Measurements from ENCODE around the gene PRH2. TPM values are rescaled to one million over a fixed set of nuclear protein-coding genes. Genes with fewer than 3 reads are reported as not detected.

The PRH2 gene
- polyA plus RNA-seq, 5 donors = 0.49 to 0.75 (median 0.71) TPM

GRCh38 chr12:10960211-10960610 lies 31.2 kb downstream of the PRH2 start:
- DNase-seq = no peak

DNA sequence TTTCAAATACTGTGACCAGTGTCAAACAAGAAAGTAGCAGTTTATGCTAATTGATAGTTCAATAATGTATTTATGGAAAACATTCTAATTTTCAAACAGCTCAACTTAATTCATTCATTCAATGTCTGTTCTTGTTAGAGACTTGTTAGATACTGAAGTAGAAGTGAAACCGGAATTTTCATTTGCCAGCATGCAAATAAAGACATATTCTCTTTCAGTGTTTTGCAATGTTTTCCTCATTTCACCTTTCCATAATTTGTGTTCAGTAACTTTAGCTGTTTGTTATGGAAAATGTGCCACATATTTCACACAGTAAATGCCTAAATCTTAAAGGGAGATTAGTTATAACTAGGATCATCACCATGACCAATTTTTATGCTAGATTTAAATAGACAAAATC lies 36.4 kb downstream of the PRH2 start:
- no peak for DNase-seq

DNA sequence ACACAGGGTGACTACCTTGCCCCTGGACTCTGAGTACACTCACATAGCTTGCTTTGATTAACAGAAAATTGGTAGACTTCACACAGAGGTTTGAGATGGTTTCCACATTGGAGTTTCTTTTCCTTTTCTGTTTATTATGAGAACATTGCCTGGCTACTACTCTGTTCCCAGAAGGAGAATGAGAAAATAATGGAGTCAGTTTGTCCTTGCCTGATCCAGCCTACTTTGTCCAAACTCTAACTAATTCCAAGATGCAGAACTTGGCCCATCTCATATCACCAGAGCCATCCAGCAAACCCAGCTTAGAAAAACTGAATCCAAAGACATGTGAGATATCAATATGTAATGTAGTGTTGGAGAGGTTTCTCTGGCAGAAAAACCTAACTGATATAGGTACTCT lies 37.3 kb downstream of the PRH2 start:
- no peak for DNase-seq

GRCh38 chr12:10967409-10967808 lies 38.4 kb downstream of the PRH2 start:
- DNase-seq = no peak

DNA sequence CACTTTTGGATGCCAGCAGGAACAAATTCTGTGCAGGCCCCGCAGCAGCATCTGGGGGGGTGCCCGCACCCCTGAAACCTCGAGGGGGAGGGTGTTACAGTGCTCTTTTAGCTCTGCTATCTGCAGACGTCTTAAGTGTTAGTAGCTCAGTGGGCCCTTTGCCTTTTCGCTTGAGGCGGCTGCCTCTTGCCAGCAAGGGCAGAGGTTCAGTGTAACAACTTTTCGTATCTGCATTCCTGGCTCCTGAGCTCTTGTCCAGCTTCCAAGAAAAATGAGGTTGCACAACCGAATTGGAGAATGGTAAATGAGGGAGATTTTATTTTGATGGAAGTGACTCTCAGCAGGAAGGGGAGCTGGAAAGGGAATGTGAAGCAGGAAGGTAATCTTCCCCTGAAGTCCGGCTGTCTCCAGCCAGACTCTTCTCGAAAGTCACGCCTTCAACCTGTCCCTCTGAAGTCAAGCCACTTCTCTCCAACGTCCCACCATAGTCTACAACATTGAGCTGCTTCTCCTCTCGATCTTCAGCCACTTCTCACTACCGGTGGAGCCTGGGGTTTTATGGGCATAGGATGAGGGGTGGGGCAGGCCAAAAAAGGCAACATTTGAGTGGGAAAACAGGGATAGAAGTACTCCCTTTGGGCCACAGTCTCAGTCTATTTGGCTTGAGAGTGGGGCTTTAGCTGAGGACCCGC lies 39.9 kb downstream of the PRH2 start:
- DNase-seq = peak; percentile 14 to 25

DNA sequence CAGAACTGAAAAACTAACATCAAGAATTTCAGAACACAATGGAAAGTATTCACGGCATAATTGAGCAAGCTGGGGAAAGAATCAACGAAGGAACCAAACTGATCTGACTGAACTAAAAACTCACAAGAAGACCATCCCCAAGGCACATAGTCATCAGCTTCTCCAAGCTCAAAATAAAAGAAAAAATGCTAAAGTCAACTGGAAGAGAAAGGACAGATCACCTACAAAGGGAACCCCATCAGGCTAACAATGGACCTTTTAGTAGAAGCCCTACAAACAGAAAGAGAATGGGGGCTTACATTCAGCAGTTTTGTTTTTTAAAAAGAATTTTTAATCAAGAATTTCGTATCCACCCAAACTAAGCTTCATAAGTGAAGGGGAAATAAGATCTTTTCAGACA lies 45.9 kb downstream of the PRH2 start:
- no peak for DNase-seq

GRCh38 chr12:10982244-10982643 lies 53.2 kb downstream of the PRH2 start:
- DNase-seq = no peak

Other genes with a start within 250 kb of the PRH2 start
- 100 to 1,000 TPM; 123 to 182 (median 145) TPM for gene YBX3, start 205.9 kb upstream of the PRH2 start, polyA plus RNA-seq (ENCODE audit: insufficient read depth in 1 of 5, insufficient read length in 5 of 5, low replicate concordance in 1 of 5)
- gene TAS2R7, start 126.6 kb upstream of the PRH2 start, polyA plus RNA-seq (ENCODE audit: insufficient read depth in 1 of 5, insufficient read length in 5 of 5, low replicate concordance in 1 of 5) = not detected
- not detected for gene TAS2R8, start 122.0 kb upstream of the PRH2 start, polyA plus RNA-seq (ENCODE audit: insufficient read depth in 1 of 5, insufficient read length in 5 of 5, low replicate concordance in 1 of 5)
- not detected for gene TAS2R9, start 119.1 kb upstream of the PRH2 start, polyA plus RNA-seq (ENCODE audit: insufficient read depth in 1 of 5, insufficient read length in 5 of 5, low replicate concordance in 1 of 5)
- 1 to 10 TPM; 1.1 to 3.5 (median 2.4) TPM for gene TAS2R10, start 102.9 kb upstream of the PRH2 start, polyA plus RNA-seq (ENCODE audit: insufficient read depth in 1 of 5, insufficient read length in 5 of 5, low replicate concordance in 1 of 5)
- 10 to 100 TPM in 3 of 5 donors, 1 to 10 TPM in 2; 7.2 to 16.9 (median 11.4) TPM for gene PRR4, start 79.8 kb upstream of the PRH2 start, polyA plus RNA-seq (ENCODE audit: insufficient read depth in 1 of 5, insufficient read length in 5 of 5, low replicate concordance in 1 of 5)
- gene PRH1, start 45.0 kb upstream of the PRH2 start, polyA plus RNA-seq (ENCODE audit: insufficient read depth in 1 of 5, insufficient read length in 5 of 5, low replicate concordance in 1 of 5) = 10 to 100 TPM in 4 of 5 donors, 1 to 10 TPM in 1; 7.2 to 20.8 (median 14.9) TPM
- under 1 TPM in 3 of 5 donors, not detected in 2; 0.10 to 0.30 (median 0.14) TPM for gene TAS2R13, start 19.7 kb upstream of the PRH2 start, polyA plus RNA-seq (ENCODE audit: insufficient read depth in 1 of 5, insufficient read length in 5 of 5, low replicate concordance in 1 of 5)
- gene TAS2R14, start 10.0 kb downstream of the PRH2 start, polyA plus RNA-seq (ENCODE audit: insufficient read depth in 1 of 5, insufficient read length in 5 of 5, low replicate concordance in 1 of 5) = 1 to 10 TPM; 3.6 to 6.0 (median 5.6) TPM
- gene TAS2R50, start 57.7 kb downstream of the PRH2 start, polyA plus RNA-seq (ENCODE audit: insufficient read depth in 1 of 5, insufficient read length in 5 of 5, low replicate concordance in 1 of 5) = under 1 TPM in 3 of 5 donors, not detected in 2; 0.11 to 0.37 (median 0.26) TPM
- 1 to 10 TPM; 2.1 to 5.1 (median 3.4) TPM for gene TAS2R20, start 69.1 kb downstream of the PRH2 start, polyA plus RNA-seq (ENCODE audit: insufficient read depth in 1 of 5, insufficient read length in 5 of 5, low replicate concordance in 1 of 5)
- gene TAS2R19, start 93.4 kb downstream of the PRH2 start, polyA plus RNA-seq (ENCODE audit: insufficient read depth in 1 of 5, insufficient read length in 5 of 5, low replicate concordance in 1 of 5) = 1 to 10 TPM; 1.5 to 3.4 (median 2.5) TPM
- gene TAS2R31, start 102.2 kb downstream of the PRH2 start, polyA plus RNA-seq (ENCODE audit: insufficient read depth in 1 of 5, insufficient read length in 5 of 5, low replicate concordance in 1 of 5) = 1 to 10 TPM; 1.0 to 2.9 (median 2.1) TPM
- under 1 TPM in 4 of 5 donors, not detected in 1; 0.13 to 0.43 (median 0.32) TPM for gene TAS2R46, start 133.1 kb downstream of the PRH2 start, polyA plus RNA-seq (ENCODE audit: insufficient read depth in 1 of 5, insufficient read length in 5 of 5, low replicate concordance in 1 of 5)
- gene TAS2R43, start 163.1 kb downstream of the PRH2 start, polyA plus RNA-seq (ENCODE audit: insufficient read depth in 1 of 5, insufficient read length in 5 of 5, low replicate concordance in 1 of 5) = 1 to 10 TPM in 1 of 5 donors, under 1 TPM in 4; 0.27 to 1.0 (median 0.74) TPM
- gene TAS2R30, start 205.4 kb downstream of the PRH2 start, polyA plus RNA-seq (ENCODE audit: insufficient read depth in 1 of 5, insufficient read length in 5 of 5, low replicate concordance in 1 of 5) = under 1 TPM; 0.22 to 0.51 (median 0.23) TPM
- gene SMIM10L1, start 242.0 kb downstream of the PRH2 start, polyA plus RNA-seq (ENCODE audit: insufficient read depth in 1 of 5, insufficient read length in 5 of 5, low replicate concordance in 1 of 5) = 10 to 100 TPM; 11.9 to 15.3 (median 14.2) TPM

All from right lung (tissue), 5 donors.